Measurements from ENCODE around the gene USP40.

The USP40 gene

GRCh38 chr2:233474308-233475160 lies 92.0 kb downstream of the USP40 start:
- DNase-seq (ENCODE audit: low spot score), result no peak

- no peak for DNase-seq (ENCODE audit: low spot score)
Measured at GRCh38 chr2:233473878-233474277, 92.7 kb downstream of the USP40 start.

GRCh38 chr2:233473386-233473791 lies 93.2 kb downstream of the USP40 start:
- no peak for DNase-seq (ENCODE audit: low spot score)

GRCh38 chr2:233471291-233472035 lies 95.1 kb downstream of the USP40 start:
- DNase-seq (ENCODE audit: low spot score), result no peak

GRCh38 chr2:233470839-233471238 lies 95.7 kb downstream of the USP40 start:
- DNase-seq (ENCODE audit: low spot score), result no peak

- DNase-seq (ENCODE audit: low spot score), result peak; percentile 94
Measured at GRCh38 chr2:233470011-233470687, 96.4 kb downstream of the USP40 start.

GRCh38 chr2:233469261-233470010 lies 97.1 kb downstream of the USP40 start:
- DNase-seq (ENCODE audit: low spot score), result no peak

GRCh38 chr2:233468741-233469110 lies 97.9 kb downstream of the USP40 start:
- no peak for DNase-seq (ENCODE audit: low spot score)

- DNase-seq (ENCODE audit: low spot score), result no peak
Measured at GRCh38 chr2:233468047-233468740, 98.4 kb downstream of the USP40 start.

GRCh38 chr2:233466991-233467603 lies 99.5 kb downstream of the USP40 start:
- peak; percentile 81 for DNase-seq (ENCODE audit: low spot score)

GRCh38 chr2:233464531-233465240 lies 101.9 kb downstream of the USP40 start:
- no peak for DNase-seq (ENCODE audit: low spot score)

- no peak for DNase-seq (ENCODE audit: low spot score)
Measured at GRCh38 chr2:233464056-233464455, 102.5 kb downstream of the USP40 start.

- DNase-seq (ENCODE audit: low spot score), result no peak
Measured at GRCh38 chr2:233463586-233463985, 103.0 kb downstream of the USP40 start.

- DNase-seq (ENCODE audit: low spot score), result no peak
Measured at GRCh38 chr2:233462826-233463470, 103.6 kb downstream of the USP40 start.

- DNase-seq (ENCODE audit: low spot score), result no peak
Measured at GRCh38 chr2:233462202-233462785, 104.3 kb downstream of the USP40 start.

- DNase-seq (ENCODE audit: low spot score), result no peak
Measured at GRCh38 chr2:233461481-233461891, 105.1 kb downstream of the USP40 start.

GRCh38 chr2:233460726-233461441 lies 105.7 kb downstream of the USP40 start:
- DNase-seq (ENCODE audit: low spot score), result peak; percentile 37

GRCh38 chr2:233459426-233459825 lies 107.2 kb downstream of the USP40 start:
- DNase-seq (ENCODE audit: low spot score), result no peak

GRCh38 chr2:233458826-233459225 lies 107.8 kb downstream of the USP40 start:
- DNase-seq (ENCODE audit: low spot score), result no peak
